Hindlimb muscle (tissue), 1 donor: ENCODE data around the gene ZNF780B. TPM values are rescaled to one million over a fixed set of nuclear protein-coding genes. Genes with fewer than 3 reads are reported as not detected.

Experiments used
- DNase-seq: peaks from one replicate; pipeline ENCODE4 v3.0.0-alpha.2; 2013
- polyA plus RNA-seq: library from polyadenylated mRNA; unstranded; fragments of 120-200 nt; gene quantifications from one replicate; pipeline ENCODE4 v1.2.1, GENCODE V29; 2013; ENCODE audit not compliant: insufficient read length

The ZNF780B gene
- polyA plus RNA-seq, 1 donor = 13.4 TPM

DNA sequence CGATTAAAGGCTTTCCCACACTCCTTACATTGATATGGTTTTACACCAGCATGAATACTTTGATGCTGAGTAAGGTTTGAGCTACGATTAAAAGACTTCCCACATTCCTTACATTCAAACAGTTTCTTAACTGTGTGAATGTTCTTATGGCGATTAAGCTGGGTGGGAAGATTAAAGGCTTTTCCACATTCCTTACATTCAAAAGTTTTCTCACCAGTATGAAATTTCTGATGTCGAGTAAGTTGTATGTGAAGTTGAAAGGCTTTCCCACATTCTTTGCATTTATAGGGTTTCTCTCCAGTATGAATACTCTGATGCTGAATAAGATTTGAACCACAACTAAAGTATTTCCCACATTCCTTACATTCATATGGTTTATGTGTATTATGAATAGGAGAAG lies 20.0 kb downstream of the ZNF780B start:
- no peak for DNase-seq

DNA sequence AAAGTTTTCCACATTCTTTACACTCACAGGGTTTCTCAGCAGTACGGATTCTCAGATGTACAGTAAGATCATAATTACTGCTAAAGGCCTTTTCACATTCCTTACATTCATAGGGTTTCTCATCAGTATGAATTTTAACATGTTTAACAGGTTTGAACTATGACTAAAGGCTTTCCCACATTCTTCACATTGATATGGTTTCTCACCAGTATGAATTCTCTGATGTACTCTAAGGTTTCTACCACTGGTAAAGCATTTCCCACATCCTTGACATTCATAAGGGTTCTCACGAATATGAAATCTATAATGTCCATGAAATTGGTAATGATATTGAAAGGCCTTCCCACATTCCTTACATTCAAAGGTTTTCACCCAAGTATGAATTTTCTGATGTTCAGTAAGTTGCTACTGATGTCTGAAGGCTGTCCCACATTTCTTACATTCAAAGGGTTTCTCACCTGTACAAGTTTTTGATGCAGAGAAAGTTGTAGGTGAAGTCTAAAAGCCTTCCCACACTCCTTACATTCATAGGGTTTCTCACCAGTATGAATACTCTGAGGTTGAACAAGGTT lies 22.0 kb downstream of the ZNF780B start:
- no peak for DNase-seq

DNA sequence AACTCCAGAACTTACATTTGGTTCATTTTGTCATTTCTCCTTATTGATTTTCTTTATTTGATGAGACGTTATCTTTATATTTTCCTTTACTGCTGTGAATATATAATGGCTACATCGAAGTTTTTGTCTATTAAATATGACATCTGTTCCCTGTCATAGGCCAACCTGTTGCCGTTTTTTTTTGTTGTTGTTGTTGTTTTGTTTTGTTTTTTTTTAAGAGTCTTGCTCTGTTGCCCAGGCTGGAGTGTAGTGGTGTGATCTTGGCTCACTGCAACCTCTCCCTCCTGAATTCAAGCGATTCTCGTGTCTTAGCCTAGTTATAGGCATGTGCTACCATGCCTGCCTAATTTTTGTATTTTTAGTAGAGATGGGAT lies 29.4 kb downstream of the ZNF780B start:
- no peak for DNase-seq

DNA sequence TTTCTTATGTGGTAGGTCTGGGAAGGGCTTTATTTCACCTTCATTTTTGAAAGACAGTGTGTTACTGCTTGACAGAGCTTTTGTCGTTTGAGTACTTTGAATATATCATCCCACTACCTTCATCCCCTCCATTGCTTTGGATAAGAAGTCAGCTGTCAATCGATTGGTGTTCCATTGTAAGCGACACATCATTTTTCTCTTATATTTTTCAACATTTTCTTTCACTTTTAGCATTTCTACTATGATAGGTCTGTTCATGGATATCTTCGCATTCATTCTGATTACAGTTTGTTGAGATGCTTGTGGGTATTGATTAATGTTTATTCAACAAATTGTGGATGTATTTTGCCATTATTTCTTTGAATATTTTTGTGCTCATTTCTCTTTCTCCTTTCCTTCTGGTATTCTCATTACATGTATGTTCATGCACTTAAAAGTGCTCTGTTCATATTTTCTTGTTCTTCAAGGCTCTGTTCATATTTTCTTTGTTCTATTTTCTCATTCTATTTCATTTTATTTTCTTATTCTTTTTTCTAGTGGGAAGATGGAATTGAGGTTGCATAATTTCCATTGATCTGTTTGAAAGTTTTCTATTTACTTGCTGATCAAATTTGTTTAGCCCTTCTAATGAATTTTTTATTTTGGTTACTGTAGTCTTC lies 30.0 kb downstream of the ZNF780B start:
- DNase-seq = no peak

DNA sequence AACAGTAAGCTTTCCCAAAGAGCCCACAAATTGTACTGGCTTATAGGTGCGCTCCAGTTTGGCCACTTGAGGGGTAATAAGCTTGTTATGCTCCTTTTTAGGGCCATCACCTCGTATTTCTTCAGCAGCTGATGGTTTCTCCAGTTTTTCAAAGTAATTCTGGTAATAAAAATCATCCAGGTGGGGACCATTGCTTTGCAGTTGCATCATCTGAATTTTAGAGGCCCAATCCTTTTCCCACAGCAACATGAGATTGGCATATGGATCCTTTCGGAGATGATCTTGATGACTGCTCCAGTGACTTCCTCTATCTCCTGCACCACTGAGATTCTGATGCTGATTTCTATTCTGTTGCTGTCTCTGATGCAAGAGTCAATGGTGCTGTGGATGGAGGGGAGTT lies 32.1 kb downstream of the ZNF780B start:
- no peak for DNase-seq

DNA sequence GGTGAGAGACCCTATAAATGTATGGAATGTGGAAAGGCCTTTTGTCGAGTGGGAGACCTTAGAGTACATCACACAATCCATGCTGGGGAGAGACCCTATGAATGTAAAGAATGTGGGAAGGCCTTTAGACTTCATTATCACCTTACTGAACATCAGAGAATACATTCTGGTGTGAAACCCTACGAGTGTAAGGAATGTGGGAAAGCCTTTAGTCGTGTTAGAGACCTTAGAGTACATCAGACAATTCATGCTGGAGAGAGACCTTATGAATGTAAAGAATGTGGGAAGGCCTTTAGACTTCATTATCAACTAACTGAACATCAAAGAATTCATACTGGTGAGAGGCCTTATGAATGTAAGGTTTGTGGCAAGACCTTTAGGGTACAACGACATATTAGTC lies 42.0 kb downstream of the ZNF780B start:
- no peak for DNase-seq

DNA sequence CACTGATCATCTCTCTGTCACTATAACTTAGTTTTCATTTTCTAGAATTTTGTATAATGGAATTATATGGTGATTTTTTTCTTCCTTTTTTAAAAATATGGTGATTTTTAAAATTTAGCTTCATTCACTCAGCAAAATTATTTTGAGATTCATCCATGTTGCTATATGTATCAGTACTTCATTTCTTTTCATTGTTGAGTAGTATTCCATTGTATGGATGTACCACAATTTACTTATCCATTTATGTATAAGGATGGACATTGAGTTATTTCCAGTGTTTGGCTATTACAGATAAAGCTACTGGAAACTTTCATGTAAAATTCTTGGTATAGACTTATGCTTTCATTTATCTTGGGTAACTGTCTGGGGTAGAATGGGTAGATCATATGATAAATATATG lies 46.4 kb downstream of the ZNF780B start:
- DNase-seq = no peak

DNA sequence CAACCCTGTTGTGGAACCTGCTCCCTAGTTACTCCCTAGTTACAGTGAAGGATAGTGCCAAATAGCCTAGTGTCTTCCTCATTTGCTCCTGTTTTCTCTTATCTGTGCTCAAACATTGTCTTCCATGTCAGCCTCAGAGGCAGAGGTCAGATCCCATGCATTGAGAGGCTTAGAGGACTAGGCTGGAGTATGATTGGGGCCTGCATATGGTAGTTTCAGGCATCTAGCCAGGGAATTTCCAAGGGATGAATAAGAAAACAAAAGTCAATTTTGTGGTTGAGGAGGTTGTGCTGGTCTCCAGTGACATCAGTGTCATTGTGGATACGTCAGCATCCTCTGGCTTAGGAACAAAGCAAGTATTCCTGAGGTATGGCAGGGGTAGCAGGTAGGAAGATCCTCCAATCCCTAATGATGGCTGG lies 49.7 kb downstream of the ZNF780B start:
- no peak for DNase-seq

DNA sequence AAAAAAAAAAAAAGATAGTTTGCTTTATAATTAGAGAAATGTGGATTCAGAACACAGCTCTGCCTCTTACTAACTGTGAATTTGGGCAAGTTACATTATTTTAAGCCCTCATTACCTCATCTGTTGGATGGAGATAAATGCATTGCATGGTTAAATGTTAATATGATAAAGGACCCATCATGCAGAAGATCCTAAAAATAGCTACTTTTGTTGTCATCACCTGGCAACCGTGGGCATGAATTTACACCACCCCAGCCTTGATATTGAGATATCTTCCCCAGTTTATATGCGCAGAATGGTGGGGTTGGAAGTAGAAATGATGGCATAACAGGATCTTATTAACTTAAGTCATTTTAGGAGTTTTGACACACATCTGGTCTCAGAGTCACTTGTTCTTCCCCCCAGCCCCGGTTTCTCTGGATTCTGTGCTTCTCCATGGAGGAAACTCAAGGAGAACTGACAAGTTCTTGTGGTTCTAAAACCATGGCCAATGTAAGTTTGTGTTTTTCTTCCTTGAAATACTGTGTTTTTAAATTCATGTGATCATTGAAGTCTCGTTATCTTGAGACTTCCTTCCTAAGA lies 50.2 kb downstream of the ZNF780B start:
- DNase-seq = no peak

DNA sequence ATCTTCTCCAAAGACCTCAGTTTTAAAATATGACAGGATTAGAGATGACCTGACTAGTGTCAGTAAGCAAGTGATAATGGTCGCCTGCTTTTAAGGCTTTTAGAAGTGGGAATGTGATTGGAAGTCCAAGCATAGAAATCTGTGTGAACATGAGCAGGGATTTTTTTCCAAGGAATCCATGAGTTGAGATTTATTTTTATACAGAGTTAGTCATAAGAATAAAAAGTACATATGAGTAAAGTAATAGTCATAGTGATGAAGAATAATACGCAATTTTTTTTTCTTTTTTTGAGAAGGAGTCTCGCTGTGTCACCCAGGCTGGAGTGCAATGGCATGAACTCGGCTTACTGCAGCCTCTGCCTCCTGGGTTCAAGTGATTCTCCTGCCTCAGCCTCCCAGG lies 57.5 kb downstream of the ZNF780B start:
- no peak for DNase-seq

DNA sequence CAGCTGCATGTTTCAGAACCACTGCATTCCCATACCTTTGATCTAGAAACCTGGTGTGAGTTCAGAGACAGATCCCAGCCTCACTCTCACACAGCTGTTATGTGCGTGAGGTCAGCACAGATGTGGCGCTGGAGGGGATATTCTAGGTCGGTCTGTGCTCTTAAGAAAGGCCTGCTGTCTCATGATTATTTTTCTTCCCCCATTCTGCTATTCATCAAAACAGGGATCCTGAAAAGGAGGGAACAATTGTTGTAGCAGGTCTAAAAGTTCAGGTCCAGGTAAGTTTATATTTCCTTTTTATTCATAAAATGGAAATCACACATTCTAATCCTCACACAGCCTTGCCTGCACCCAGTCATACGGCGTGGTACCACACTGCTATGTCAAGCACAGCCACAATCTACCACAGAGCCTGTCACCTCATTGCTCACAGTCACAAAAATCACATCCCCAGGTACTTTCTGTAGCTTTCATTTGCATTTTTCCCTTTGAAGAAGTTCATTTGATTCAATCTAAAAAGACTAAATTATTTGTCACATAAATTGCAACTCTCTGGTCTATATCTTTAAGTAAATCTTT lies 58.3 kb downstream of the ZNF780B start:
- peak; percentile 6 for DNase-seq

DNA sequence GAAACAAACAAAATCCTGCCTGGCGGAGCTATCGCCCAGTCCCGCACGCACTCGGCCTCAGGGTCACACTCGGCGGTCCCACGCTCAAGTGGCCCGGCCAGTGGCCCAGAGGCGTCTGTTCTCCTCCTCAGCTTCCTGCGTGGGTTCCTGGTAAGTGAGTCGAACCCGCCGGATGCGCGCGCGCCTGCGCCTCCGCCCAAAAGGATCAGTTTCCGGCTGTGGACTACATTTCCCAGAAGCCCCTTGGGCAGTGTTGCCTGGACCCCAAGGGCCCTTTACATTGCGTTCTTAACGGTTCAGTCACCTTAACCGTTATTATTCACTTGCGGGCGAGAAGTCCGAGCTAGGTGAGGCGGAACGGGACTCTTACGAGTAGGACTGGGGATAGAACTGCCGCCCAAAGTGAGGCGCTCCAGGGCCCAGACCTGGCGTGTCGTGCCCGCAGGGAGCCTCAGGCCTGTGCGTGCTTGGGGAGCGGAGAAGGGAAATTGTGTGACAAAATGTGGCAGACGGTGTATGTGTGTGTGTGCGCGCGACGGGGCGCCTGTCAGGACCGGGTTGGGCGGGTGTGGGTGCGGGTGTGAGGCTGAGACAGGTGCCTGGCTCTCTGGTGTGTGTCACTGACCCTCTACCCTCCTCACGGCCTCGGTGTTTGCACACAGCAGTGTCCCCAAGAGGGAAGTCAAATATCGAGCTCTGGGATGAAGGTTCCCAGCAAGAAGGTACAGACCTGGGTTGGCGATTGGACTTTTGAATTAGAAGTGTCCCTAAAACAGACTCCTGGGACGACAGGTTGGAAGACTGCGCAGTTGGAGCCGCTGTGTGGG lies 59.0 kb downstream of the ZNF780B start, which contains the start of gene ZNF546:
ZNF546 (plus strand) TSS at position 250 of the 827 bp plus-strand sequence. CDS start 1,267 bp downstream, outside the sequence.
- peak; percentile 92 for DNase-seq

DNA sequence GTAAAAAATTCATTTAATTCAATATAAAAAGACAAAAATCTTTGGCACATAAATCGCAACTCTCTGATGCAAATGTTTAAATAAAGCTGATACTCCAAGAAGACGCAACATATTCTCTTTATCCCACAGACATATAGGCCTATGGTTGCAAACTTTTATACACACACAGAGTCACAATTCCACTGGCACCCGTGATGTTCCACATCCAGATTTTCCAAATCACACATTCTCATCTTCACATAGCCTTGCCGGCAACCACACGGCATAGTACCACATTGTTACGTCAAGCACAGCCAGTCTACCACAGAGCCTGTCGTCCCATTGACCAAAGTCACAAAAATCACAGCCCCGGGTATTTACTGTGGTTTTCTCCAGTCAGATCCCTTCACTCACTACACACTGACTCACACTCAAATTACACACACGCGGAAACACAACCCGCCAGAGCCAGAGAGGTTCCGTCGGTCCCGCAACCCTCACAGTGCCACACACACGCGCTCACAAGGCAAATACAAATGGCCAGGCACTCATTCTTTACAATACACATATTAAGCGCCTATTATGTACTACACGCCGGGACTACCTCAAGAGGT lies 59.7 kb downstream of the ZNF780B start:
- peak; percentile 40 for DNase-seq

DNA sequence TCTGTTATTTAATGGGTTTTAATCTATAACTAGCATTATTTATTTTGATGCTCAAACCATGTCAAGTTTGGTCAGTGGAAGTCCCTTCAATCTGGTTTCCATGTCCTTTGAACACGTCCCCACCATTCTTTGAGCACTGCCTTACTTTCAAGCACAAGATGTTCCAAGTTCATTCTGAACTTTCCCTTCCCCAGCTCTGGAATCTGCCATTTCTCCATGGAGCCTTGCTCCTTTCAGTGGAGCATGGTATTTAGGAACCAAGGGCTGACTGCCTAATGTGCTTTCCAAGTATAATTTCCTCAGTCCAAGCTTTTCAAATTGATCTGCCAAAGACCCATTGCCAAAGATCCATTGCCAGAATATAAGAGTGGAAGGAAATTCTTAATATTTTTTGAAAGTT lies 60.2 kb downstream of the ZNF780B start:
- DNase-seq = peak; percentile 19

DNA sequence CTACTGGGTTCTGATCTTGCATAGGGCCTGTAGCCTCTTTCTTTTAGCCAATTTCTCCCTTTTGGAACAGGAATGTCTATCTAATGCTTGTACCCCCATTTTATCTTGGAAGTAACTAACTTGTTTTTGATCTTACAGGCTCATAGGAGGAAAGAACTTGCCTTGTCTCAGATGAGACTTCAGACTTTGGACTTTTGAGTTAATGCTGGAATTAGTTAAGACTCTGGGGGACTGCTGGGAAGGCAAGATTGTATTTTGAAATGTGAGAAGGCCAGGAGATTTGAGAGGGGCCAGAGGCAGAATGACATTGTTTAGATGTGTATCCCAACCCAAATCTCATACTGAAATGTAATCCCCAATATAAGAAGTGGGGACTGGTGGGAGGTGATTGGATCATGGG lies 61.7 kb downstream of the ZNF780B start:
- DNase-seq = no peak

DNA sequence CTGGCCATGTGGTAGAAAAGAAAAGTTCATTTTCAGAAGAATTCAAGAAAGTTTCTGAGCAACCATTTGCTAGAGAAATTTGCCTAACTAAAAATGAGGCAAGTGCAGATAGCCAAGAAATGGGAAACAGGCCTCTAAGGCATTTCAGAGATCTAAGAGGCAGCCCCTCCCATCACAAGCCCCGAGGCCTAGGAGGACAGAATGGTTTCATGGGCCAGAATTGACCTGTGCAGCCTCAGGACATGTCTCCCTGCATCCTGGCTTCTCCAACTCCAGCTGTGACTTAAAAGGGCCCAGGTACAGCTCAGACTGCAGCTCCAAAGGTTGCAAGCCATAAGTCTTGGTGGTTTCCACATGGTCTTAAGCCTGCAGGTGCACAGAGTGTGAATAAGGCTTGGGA lies 62.4 kb downstream of the ZNF780B start:
- no peak for DNase-seq

DNA sequence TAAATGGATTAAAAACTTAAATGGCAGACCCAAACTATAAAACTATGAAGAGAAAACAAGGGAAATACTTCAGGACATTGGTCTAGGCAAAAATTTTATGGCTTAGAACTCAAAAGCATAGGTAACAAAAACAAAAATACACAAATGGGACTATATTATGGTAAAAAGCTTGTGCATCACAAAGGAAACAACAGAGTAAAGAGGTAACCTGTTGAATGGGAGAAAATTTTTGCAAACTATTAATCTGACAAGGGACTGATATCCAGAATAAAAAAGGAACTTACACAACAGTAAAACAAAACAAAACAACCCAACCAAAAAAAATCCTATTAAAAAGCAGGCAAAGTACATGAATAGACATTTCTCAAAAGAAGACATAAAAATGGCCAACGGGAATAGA lies 68.4 kb downstream of the ZNF780B start:
- no peak for DNase-seq

DNA sequence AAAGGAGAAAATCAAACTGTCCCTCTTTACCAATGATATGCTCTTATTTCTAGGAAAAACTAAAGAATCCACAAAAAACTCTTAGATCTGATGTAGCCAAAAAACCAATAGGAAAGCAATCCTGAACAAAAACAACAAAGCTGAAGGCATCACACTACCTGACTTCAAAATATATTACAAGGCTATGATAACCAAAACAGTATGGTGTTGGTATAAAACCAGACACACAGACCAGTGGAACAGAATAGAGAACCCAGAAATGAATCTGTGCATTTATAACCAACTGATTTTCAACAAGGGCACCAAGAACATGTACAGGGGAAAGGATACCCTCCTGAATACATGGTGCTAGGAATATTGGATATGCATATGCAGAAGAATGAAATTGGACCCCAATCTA lies 68.9 kb downstream of the ZNF780B start:
- no peak for DNase-seq

DNA sequence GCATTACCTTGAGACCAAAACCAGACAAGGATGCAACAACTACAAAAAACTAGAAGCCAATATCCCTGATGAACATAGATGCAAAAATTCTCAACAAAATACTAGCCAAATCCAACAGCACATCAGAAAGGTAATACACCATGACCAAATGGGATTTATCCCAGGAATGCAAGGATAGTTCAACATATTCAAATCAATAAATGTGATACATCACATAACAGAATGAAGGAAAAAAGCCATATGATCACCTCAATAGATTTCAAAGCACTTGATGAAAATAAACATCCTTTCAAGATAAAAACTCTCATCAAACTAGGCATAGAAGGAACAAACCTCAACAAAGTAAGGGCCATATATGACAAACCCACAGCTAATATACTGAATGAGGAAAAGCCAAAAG lies 69.4 kb downstream of the ZNF780B start:
- DNase-seq = no peak

DNA sequence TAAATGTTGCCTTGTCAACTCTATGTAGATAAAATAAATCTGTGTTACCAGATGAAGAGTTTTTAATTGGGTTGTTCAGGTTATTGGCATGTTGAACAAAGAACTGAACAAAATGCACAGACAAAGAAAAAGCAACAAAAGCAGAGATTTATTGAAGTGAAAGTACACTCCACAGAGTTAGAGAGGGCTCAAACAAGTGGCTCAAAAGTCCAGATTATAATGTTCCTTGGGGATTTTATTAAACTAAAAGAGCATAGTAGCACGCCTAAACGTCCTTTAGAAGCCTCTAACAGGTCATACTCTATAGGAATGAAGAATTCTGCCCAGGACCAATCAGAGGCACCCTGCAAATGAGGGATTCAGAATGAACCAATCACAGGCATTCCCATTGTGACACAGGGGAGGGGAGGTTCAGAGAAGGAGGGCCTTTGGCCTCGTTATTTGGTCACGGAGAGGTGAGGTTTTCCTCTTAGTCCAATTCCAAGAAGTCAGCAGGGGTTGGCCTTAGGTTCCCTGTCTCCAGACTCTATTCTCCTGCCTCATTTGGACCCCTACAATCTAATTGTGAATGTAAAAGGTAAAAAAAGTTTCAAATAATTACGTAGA lies 72.2 kb downstream of the ZNF780B start:
- no peak for DNase-seq

DNA sequence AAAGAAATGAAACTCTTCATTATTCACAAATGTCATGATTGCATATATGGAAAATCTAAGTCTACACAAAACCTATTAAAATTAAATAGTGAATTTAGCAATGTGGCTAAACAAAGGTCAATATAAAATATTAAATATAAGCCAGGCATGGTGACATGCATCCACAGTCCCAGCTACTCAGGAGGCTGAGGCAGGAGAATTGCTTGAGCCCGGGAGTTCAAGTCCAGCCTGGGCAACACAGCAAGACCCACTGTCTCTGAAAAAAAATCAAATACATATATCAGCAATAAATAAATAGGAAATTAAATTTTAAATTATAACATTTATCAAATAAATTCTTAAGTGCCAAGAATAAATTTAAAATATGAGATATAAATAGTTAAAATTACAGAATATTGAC lies 73.1 kb downstream of the ZNF780B start:
- DNase-seq = no peak
